ENCODE measurements around the gene ATXN1. TPM values are rescaled to one million over a fixed set of nuclear protein-coding genes. Genes with fewer than 3 reads are reported as not detected.

Gene ATXN1
- total and polyA plus RNA-seq, 2 of the 13 experiments (the other 11 are each of a cell fraction or from before 2014, with no cell fraction given), result 20.7 to 39.5 TPM

DNA sequence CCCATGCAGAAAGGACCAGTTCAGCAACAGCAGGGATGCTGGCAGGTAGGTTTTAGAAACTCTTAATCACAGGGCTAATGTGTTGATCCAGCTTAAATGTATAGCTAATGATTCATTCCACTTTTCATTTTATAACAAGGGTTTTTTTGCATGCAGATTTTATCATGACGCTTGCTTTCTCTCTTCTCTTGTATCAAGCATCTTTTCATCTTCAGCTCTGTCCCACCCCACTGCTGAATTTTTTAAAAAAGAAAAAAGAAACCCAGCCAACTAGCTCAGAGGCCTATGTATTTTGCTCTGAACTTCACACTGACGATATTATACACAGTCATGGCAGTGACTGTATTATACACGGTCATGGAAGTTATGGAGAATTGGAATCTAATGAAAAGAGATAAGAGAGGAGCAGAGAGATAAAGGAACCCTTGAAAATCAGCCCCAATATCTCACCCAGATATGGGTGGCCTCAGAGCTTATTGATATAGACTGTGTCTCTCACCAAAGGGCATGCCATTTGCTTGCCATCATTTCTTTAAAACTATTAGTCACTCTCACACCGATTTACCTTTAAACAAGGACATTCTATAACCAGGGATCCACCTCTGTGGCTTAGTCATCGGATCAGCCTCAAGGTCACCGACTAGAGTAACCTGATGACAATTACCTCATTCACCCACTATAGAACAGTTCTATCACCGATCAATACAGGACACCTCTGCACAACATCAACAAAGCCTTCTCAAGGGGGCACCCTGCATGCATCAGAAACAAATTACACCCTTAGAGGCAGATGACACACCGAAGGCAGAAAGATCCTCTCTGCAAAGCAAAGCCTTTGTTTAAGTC lies 222.0 kb downstream of the ATXN1 start (continued):
- TF ChIP-seq SCMH1 (CRISPR knock-in tag; IDR thresholded peaks at IDR 0.05; ENCODE audit: borderline replicate concordance), result no peak
- peak; percentile 34; the same call in 1 of the 2 replicates for TF ChIP-seq RFX5 (IDR thresholded peaks at IDR 0.05; ENCODE audit: low read depth, low read length)
- 0 out of 2 replicates have a peak, but pooled peaks have one; percentile 39 for TF ChIP-seq KLF6 (CRISPR knock-in tag; IDR thresholded peaks at IDR 0.05)
- TF ChIP-seq, protein P1, sequence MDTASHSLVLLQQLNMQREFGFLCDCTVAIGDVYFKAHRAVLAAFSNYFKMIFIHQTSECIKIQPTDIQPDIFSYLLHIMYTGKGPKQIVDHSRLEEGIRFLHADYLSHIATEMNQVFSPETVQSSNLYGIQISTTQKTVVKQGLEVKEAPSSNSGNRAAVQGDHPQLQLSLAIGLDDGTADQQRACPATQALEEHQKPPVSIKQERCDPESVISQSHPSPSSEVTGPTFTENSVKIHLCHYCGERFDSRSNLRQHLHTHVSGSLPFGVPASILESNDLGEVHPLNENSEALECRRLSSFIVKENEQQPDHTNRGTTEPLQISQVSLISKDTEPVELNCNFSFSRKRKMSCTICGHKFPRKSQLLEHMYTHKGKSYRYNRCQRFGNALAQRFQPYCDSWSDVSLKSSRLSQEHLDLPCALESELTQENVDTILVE (CRISPR knock-in tag; IDR thresholded peaks at IDR 0.05), result peak; percentile 88; the same call in 1 of the 2 replicates
- TF ChIP-seq PAWR (CRISPR knock-in tag; IDR thresholded peaks at IDR 0.05; ENCODE audit: borderline replicate concordance), result no peak
- no peak for TF ChIP-seq RFXAP (CRISPR knock-in tag; IDR thresholded peaks at IDR 0.05; ENCODE audit: borderline replicate concordance)
- TF ChIP-seq ZNF670 (CRISPR knock-in tag; IDR thresholded peaks at IDR 0.05; ENCODE audit: borderline replicate concordance), result peak; percentile 72; the same call in 1 of the 2 replicates
- TF ChIP-seq ZNF589 (CRISPR knock-in tag; conservative IDR thresholded peaks at IDR 0.05), result no peak
- TF ChIP-seq, protein P2, sequence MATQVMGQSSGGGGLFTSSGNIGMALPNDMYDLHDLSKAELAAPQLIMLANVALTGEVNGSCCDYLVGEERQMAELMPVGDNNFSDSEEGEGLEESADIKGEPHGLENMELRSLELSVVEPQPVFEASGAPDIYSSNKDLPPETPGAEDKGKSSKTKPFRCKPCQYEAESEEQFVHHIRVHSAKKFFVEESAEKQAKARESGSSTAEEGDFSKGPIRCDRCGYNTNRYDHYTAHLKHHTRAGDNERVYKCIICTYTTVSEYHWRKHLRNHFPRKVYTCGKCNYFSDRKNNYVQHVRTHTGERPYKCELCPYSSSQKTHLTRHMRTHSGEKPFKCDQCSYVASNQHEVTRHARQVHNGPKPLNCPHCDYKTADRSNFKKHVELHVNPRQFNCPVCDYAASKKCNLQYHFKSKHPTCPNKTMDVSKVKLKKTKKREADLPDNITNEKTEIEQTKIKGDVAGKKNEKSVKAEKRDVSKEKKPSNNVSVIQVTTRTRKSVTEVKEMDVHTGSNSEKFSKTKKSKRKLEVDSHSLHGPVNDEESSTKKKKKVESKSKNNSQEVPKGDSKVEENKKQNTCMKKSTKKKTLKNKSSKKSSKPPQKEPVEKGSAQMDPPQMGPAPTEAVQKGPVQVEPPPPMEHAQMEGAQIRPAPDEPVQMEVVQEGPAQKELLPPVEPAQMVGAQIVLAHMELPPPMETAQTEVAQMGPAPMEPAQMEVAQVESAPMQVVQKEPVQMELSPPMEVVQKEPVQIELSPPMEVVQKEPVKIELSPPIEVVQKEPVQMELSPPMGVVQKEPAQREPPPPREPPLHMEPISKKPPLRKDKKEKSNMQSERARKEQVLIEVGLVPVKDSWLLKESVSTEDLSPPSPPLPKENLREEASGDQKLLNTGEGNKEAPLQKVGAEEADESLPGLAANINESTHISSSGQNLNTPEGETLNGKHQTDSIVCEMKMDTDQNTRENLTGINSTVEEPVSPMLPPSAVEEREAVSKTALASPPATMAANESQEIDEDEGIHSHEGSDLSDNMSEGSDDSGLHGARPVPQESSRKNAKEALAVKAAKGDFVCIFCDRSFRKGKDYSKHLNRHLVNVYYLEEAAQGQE (IDR thresholded peaks at IDR 0.05; ENCODE audit: borderline replicate concordance in 1 of 2, low read depth in 1 of 2, low read length in 2 of 2), result no peak
- TF ChIP-seq ZNF562 (CRISPR knock-in tag; IDR thresholded peaks at IDR 0.05; ENCODE audit: borderline replicate concordance), result no peak
- no peak for TF ChIP-seq ZFP41 (CRISPR knock-in tag; IDR thresholded peaks at IDR 0.05; ENCODE audit: borderline replicate concordance)
- TF ChIP-seq ZNF816 (CRISPR knock-in tag; IDR thresholded peaks at IDR 0.05; ENCODE audit: borderline replicate concordance), result no peak; the same call in 1 of the 2 replicates
- TF ChIP-seq, protein P3, sequence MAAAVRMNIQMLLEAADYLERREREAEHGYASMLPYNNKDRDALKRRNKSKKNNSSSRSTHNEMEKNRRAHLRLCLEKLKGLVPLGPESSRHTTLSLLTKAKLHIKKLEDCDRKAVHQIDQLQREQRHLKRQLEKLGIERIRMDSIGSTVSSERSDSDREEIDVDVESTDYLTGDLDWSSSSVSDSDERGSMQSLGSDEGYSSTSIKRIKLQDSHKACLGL (CRISPR knock-in tag; IDR thresholded peaks at IDR 0.05), result no peak
- no peak for TF ChIP-seq MAF1 (CRISPR knock-in tag; IDR thresholded peaks at IDR 0.05; ENCODE audit: borderline replicate concordance)
- peak; percentile 31; the same call in 1 of the 2 replicates for TF ChIP-seq BHLHE40 (IDR thresholded peaks at IDR 0.05; ENCODE audit: low read length)
- peak; percentile 78; the same call in 1 of the 2 replicates for TF ChIP-seq FOXJ3 (CRISPR knock-in tag; IDR thresholded peaks at IDR 0.05; ENCODE audit: borderline replicate concordance)
- TF ChIP-seq, protein P4, sequence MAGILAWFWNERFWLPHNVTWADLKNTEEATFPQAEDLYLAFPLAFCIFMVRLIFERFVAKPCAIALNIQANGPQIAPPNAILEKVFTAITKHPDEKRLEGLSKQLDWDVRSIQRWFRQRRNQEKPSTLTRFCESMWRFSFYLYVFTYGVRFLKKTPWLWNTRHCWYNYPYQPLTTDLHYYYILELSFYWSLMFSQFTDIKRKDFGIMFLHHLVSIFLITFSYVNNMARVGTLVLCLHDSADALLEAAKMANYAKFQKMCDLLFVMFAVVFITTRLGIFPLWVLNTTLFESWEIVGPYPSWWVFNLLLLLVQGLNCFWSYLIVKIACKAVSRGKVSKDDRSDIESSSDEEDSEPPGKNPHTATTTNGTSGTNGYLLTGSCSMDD (CRISPR knock-in tag; IDR thresholded peaks at IDR 0.05), result no peak
- no peak for TF ChIP-seq KDM1A (CRISPR knock-in tag; IDR thresholded peaks at IDR 0.05)
- TF ChIP-seq KLF16 (CRISPR knock-in tag; IDR thresholded peaks at IDR 0.05), result peak in 1 of 2 experiments; percentile 95; a peak in 2 of 4 replicates
- TF ChIP-seq, protein P5, sequence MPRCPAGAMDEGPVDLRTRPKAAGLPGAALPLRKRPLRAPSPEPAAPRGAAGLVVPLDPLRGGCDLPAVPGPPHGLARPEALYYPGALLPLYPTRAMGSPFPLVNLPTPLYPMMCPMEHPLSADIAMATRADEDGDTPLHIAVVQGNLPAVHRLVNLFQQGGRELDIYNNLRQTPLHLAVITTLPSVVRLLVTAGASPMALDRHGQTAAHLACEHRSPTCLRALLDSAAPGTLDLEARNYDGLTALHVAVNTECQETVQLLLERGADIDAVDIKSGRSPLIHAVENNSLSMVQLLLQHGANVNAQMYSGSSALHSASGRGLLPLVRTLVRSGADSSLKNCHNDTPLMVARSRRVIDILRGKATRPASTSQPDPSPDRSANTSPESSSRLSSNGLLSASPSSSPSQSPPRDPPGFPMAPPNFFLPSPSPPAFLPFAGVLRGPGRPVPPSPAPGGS (CRISPR knock-in tag; IDR thresholded peaks at IDR 0.05), result 0 out of 2 replicates have a peak, but pooled peaks have one; percentile 40
- TF ChIP-seq SKI (IDR thresholded peaks at IDR 0.05; ENCODE audit: partially characterized antibody), result peak; percentile 45
